ENCODE data around the gene B3GNT2.
"Not testable (repeated sequence)": the region's sequence is repeated elsewhere in the genome, so short reads cannot be mapped to it uniquely, and the experiment has no call there.

Gene B3GNT2

GRCh38 chr2:62238236-62238635, 42.3 kb downstream of the B3GNT2 start:
- no peak for DNase-seq (ENCODE audit: low read depth)

- DNase-seq (ENCODE audit: low read depth), result no peak
Observed at GRCh38 chr2:62240546-62240945, 44.6 kb downstream of the B3GNT2 start.

GRCh38 chr2:62243983-62244382, 48.1 kb downstream of the B3GNT2 start:
- no peak for DNase-seq (ENCODE audit: low read depth)

- DNase-seq (ENCODE audit: low read depth), result no peak
Observed at GRCh38 chr2:62248226-62248625, 52.3 kb downstream of the B3GNT2 start.

- no peak for DNase-seq (ENCODE audit: low read depth)
Observed at GRCh38 chr2:62250239-62250638, 54.3 kb downstream of the B3GNT2 start.

- no peak for DNase-seq (ENCODE audit: low read depth)
Observed at GRCh38 chr2:62254424-62255266, 58.7 kb downstream of the B3GNT2 start.

- DNase-seq (ENCODE audit: low read depth), result no peak
Observed at GRCh38 chr2:62257466-62257865, 61.6 kb downstream of the B3GNT2 start.

GRCh38 chr2:62263076-62263715, 67.3 kb downstream of the B3GNT2 start:
- DNase-seq (ENCODE audit: low read depth), result no peak

- DNase-seq (ENCODE audit: low read depth), result no peak
Observed at GRCh38 chr2:62264186-62264585, 68.3 kb downstream of the B3GNT2 start.

- no peak for DNase-seq (ENCODE audit: low read depth)
Observed at GRCh38 chr2:62265106-62265505, 69.2 kb downstream of the B3GNT2 start.

- peak; percentile 61 for DNase-seq (ENCODE audit: low read depth)
Observed at GRCh38 chr2:62266433-62267038, 70.6 kb downstream of the B3GNT2 start.

- DNase-seq (ENCODE audit: low read depth), result no peak
Observed at GRCh38 chr2:62267696-62268095, 71.8 kb downstream of the B3GNT2 start.

GRCh38 chr2:62268681-62269188, 72.8 kb downstream of the B3GNT2 start:
- not testable (repeated sequence) for DNase-seq (ENCODE audit: low read depth)

GRCh38 chr2:62270728-62271127, 74.8 kb downstream of the B3GNT2 start:
- DNase-seq (ENCODE audit: low read depth), result no peak

Data from stromal cell of bone marrow (primary cell).